Breast epithelium (tissue), 3 donors: ENCODE results near the gene CYSTM1.

Experiments
- CTCF ChIP-seq, 3 donors: fragments of 450-650 bp; IDR thresholded peaks; one replicate each; pipeline ENCODE4 v1.5.1; 2016 to 2017; ENCODE audit warnings: antibody characterized with exemption in 3 of 3, mild to moderate bottlenecking in 3 of 3, moderate library complexity in 3 of 3
- POLR2A ChIP-seq: fragments of 450-650 bp; IDR thresholded peaks from one replicate; pipeline ENCODE4 v1.6.1; 2016; ENCODE audit warnings: antibody characterized with exemption, mild to moderate bottlenecking, moderate library complexity
- POLR2AphosphoS5 ChIP-seq, 3 donors: sonication (generic); formaldehyde crosslinking; IDR thresholded peaks; one replicate each; pipeline ENCODE4 v1.6.1; 2017; ENCODE audit warnings: antibody characterized with exemption in 3 of 3

- TF ChIP-seq POLR2A, result no peak
- TF ChIP-seq CTCF (IDR thresholded peaks at IDR 0.05), result no peak
- no peak for TF ChIP-seq POLR2AphosphoS5 (IDR thresholded peaks at IDR 0.05)
These were observed 27.5 kb upstream of the CYSTM1 start for GRCh38 chr5:140147460-140147859.
